IPS-20b (cell line): ENCODE results near the gene SPATA6.
"Not testable (repeated sequence)": the region's sequence is repeated elsewhere in the genome, so short reads cannot be mapped to it uniquely, and the experiment has no call there.

Source experiments
- H3K27ac ChIP-seq: one replicate; pipeline ENCODE4 v1.5.1; 2013; ENCODE audit warnings: low read length
- H3K27me3 ChIP-seq: 2 replicates; pipeline ENCODE4 v1.6.1; 2013; ENCODE audit warnings: mild to moderate bottlenecking, low read length, inconsistent platforms; ENCODE audit not compliant: insufficient read depth
- H3K36me3 ChIP-seq: 2 replicates; pipeline ENCODE4 v1.6.1; 2013; ENCODE audit warnings: low read depth, mild to moderate bottlenecking, inconsistent platforms, low read length, moderate library complexity; ENCODE audit not compliant: insufficient read depth
- H3K4me1 ChIP-seq: 2 replicates; pipeline ENCODE4 v1.6.1; 2013; ENCODE audit warnings: mild to moderate bottlenecking, control low read depth, inconsistent platforms, low read length, moderate library complexity; ENCODE audit not compliant: insufficient read depth
- H3K4me3 ChIP-seq: 2 replicates; pipeline ENCODE4 v1.5.1; 2013; ENCODE audit warnings: mild to moderate bottlenecking, low read length, inconsistent platforms
- H3K9ac ChIP-seq: 2 replicates; pipeline ENCODE4 v1.6.1; 2013; ENCODE audit warnings: low read depth, mild to moderate bottlenecking, inconsistent platforms, low read length, moderate library complexity
- H3K9me3 ChIP-seq: 2 replicates; pipeline ENCODE4 v1.6.1; 2013; ENCODE audit warnings: mild to moderate bottlenecking, low read depth, low read length, inconsistent platforms; ENCODE audit not compliant: insufficient read depth

The SPATA6 gene

GRCh38 chr1:48492392-48492791 is 20.4 kb upstream of the SPATA6 start:
- Histone ChIP-seq H3K4me3 (no peak overlapping the region), H3K36me3 (no peaks in the 10 kb centered on the region), H3K27ac (no peak overlapping the region), H3K9ac (no peak overlapping the region), H3K9me3 (no peaks in the 10 kb centered on the region), H3K4me1 (peaks cover 7% of the 10 kb centered on the region; the same call in 1 of the 2 replicates), H3K27me3 (no peaks in the 10 kb centered on the region)

- Histone ChIP-seq H3K9me3 (no peaks in the 10 kb centered on the region), H3K4me3 (no peak overlapping the region), H3K27ac (no peak overlapping the region), H3K27me3 (no peaks in the 10 kb centered on the region), H3K9ac (no peak overlapping the region), H3K4me1 (0 out of 2 replicates have a peak, but pooled peaks cover under 1% of the 10 kb centered on the region), H3K36me3 (no peaks in the 10 kb centered on the region)
Measured at GRCh38 chr1:48488721-48489120, 16.7 kb upstream of the SPATA6 start.

- Histone ChIP-seq H3K4me1 (no peaks in the 10 kb centered on the region), H3K27me3 (no peaks in the 10 kb centered on the region), H3K27ac (no peak overlapping the region), H3K36me3 (no peaks in the 10 kb centered on the region), H3K4me3 (no peak overlapping the region), H3K9ac (no peak overlapping the region), H3K9me3 (no peaks in the 10 kb centered on the region; the same call in none of the 2 replicates)
Measured at GRCh38 chr1:48480504-48480903, 8.5 kb upstream of the SPATA6 start.

- not testable (repeated sequence) for H3K36me3 ChIP-seq, H3K9ac ChIP-seq, H3K27me3 ChIP-seq, H3K9me3 ChIP-seq, H3K27ac ChIP-seq, H3K4me1 ChIP-seq, H3K4me3 ChIP-seq
Measured at GRCh38 chr1:48480023-48480422, 8.0 kb upstream of the SPATA6 start.

- H3K9ac ChIP-seq: peak overlapping the region; percentile 80
- peak overlapping the region; percentile 86 for H3K4me3 ChIP-seq
- no peaks in the 10 kb centered on the region for H3K36me3 ChIP-seq
- no peak overlapping the region for H3K27ac ChIP-seq
- peaks cover 8% of the 10 kb centered on the region for H3K4me1 ChIP-seq
- H3K27me3 ChIP-seq: peaks cover 4% of the 10 kb centered on the region; the same call in 1 of the 2 replicates
- H3K9me3 ChIP-seq: no peaks in the 10 kb centered on the region; the same call in 1 of the 2 replicates
Measured at GRCh38 chr1:48472638-48473037, 634 bp upstream of the SPATA6 start.

- peak overlapping the region; percentile 86 for H3K4me3 ChIP-seq
- H3K9me3 ChIP-seq: no peaks in the 10 kb centered on the region
- H3K27me3 ChIP-seq: peaks cover 4% of the 10 kb centered on the region; the same call in 1 of the 2 replicates
- peaks cover 11% of the 10 kb centered on the region for H3K4me1 ChIP-seq
- peak overlapping the region; percentile 67 for H3K27ac ChIP-seq
- H3K36me3 ChIP-seq: no peaks in the 10 kb centered on the region
- H3K9ac ChIP-seq: peak overlapping the region; percentile 86; the same call in 1 of the 2 replicates
Measured at GRCh38 chr1:48470950-48471690, 884 bp downstream of the SPATA6 start.

- no peaks in the 10 kb centered on the region for H3K36me3 ChIP-seq
- peaks cover 4% of the 10 kb centered on the region; the same call in 1 of the 2 replicates for H3K27me3 ChIP-seq
- H3K27ac ChIP-seq: no peak overlapping the region
- H3K9me3 ChIP-seq: no peaks in the 10 kb centered on the region
- H3K9ac ChIP-seq: peak overlapping the region; percentile 86; the same call in 1 of the 2 replicates
- H3K4me3 ChIP-seq: peak overlapping the region; percentile 86
- H3K4me1 ChIP-seq: peaks cover 17% of the 10 kb centered on the region
Measured at GRCh38 chr1:48470481-48470855, 1.5 kb downstream of the SPATA6 start.

- peak overlapping the region; percentile 86; the same call in 1 of the 2 replicates for H3K9ac ChIP-seq
- H3K4me3 ChIP-seq: 0 out of 2 replicates have a peak overlapping the region, but pooled peaks have one; percentile 86
- H3K4me1 ChIP-seq: peaks cover 22% of the 10 kb centered on the region
- peaks cover 4% of the 10 kb centered on the region; the same call in 1 of the 2 replicates for H3K27me3 ChIP-seq
- no peaks in the 10 kb centered on the region for H3K36me3 ChIP-seq
- no peaks in the 10 kb centered on the region for H3K9me3 ChIP-seq
- no peak overlapping the region for H3K27ac ChIP-seq
Measured at GRCh38 chr1:48469616-48470480, 2.2 kb downstream of the SPATA6 start.

- H3K27ac ChIP-seq: no peak overlapping the region
- H3K9me3 ChIP-seq: no peaks in the 10 kb centered on the region
- H3K27me3 ChIP-seq: peaks cover 4% of the 10 kb centered on the region; the same call in 1 of the 2 replicates
- H3K9ac ChIP-seq: no peak overlapping the region
- no peaks in the 10 kb centered on the region for H3K36me3 ChIP-seq
- no peak overlapping the region for H3K4me3 ChIP-seq
- peaks cover 19% of the 10 kb centered on the region for H3K4me1 ChIP-seq
Measured at GRCh38 chr1:48466594-48466993, 5.4 kb downstream of the SPATA6 start.

GRCh38 chr1:48462716-48463302 is 9.2 kb downstream of the SPATA6 start:
- H3K9me3 ChIP-seq: no peaks in the 10 kb centered on the region
- H3K27me3 ChIP-seq: no peaks in the 10 kb centered on the region

GRCh38 chr1:48450505-48450904 is 21.5 kb downstream of the SPATA6 start:
- Histone ChIP-seq H3K27me3 (no peaks in the 10 kb centered on the region), H3K9me3 (no peaks in the 10 kb centered on the region)

More at GRCh38 chr1:48462716-48463302, 9.2 kb downstream of the SPATA6 start:
- Histone ChIP-seq H3K4me1 (peaks cover 14% of the 10 kb centered on the region; the same call in 1 of the 2 replicates), H3K4me3 (no peak overlapping the region), H3K9ac (no peak overlapping the region), H3K36me3 (no peaks in the 10 kb centered on the region), H3K27ac (no peak overlapping the region)

More at GRCh38 chr1:48450505-48450904, 21.5 kb downstream of the SPATA6 start:
- H3K4me1 ChIP-seq: no peaks in the 10 kb centered on the region
- H3K36me3 ChIP-seq: 0 out of 2 replicates have a peak, but pooled peaks cover 3% of the 10 kb centered on the region
- no peak overlapping the region for H3K4me3 ChIP-seq
- H3K27ac ChIP-seq: no peak overlapping the region
- H3K9ac ChIP-seq: no peak overlapping the region
